Measurements from ENCODE around the gene RBKS. TPM values are rescaled to one million over a fixed set of nuclear protein-coding genes. Genes with fewer than 3 reads are reported as not detected.

The RBKS gene
- polyA plus RNA-seq, 1 of the 3 experiments (the other 2 are of a cell fraction) = 7.4 TPM

- POLR2A ChIA-PET = no interaction called here
- no peak for TF ChIP-seq NRF1 (IDR thresholded peaks at IDR 0.05; ENCODE audit: low read depth, low read length)
- no peak for TF ChIP-seq RCOR1 (IDR thresholded peaks at IDR 0.05; ENCODE audit: low read length)
- no peak for TF ChIP-seq NFIC (IDR thresholded peaks at IDR 0.05; ENCODE audit: borderline replicate concordance)
- TF ChIP-seq RXRA (IDR thresholded peaks at IDR 0.05; ENCODE audit: borderline replicate concordance, low read depth) = no peak
- TF ChIP-seq CHD2 (IDR thresholded peaks at IDR 0.05; ENCODE audit: low read length, partially characterized antibody) = no peak
- no peak for TF ChIP-seq FOSL2 (IDR thresholded peaks at IDR 0.05; ENCODE audit: borderline replicate concordance, low read depth)
- no peak for TF ChIP-seq RAD21 (IDR thresholded peaks at IDR 0.05; ENCODE audit: low read length)
- TF ChIP-seq TEAD4 (IDR thresholded peaks at IDR 0.05; ENCODE audit: borderline replicate concordance, insufficient read depth) = no peak
- no peak for TF ChIP-seq MXI1 (IDR thresholded peaks at IDR 0.05; ENCODE audit: low read depth, low read length)
- TF ChIP-seq, protein P1, sequence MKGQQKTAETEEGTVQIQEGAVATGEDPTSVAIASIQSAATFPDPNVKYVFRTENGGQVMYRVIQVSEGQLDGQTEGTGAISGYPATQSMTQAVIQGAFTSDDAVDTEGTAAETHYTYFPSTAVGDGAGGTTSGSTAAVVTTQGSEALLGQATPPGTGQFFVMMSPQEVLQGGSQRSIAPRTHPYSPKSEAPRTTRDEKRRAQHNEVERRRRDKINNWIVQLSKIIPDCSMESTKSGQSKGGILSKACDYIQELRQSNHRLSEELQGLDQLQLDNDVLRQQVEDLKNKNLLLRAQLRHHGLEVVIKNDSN (IDR thresholded peaks at IDR 0.05; ENCODE audit: borderline replicate concordance, low read depth) = no peak
- no peak for TF ChIP-seq MEF2A (IDR thresholded peaks at IDR 0.05; ENCODE audit: borderline replicate concordance, low read depth)
- no peak for TF ChIP-seq GATA2 (CRISPR knock-in tag; IDR thresholded peaks at IDR 0.05)
- TF ChIP-seq, protein P2, sequence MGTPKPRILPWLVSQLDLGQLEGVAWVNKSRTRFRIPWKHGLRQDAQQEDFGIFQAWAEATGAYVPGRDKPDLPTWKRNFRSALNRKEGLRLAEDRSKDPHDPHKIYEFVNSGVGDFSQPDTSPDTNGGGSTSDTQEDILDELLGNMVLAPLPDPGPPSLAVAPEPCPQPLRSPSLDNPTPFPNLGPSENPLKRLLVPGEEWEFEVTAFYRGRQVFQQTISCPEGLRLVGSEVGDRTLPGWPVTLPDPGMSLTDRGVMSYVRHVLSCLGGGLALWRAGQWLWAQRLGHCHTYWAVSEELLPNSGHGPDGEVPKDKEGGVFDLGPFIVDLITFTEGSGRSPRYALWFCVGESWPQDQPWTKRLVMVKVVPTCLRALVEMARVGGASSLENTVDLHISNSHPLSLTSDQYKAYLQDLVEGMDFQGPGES (IDR thresholded peaks at IDR 0.05; ENCODE audit: low read depth, low read length) = no peak
- TF ChIP-seq, protein P3, sequence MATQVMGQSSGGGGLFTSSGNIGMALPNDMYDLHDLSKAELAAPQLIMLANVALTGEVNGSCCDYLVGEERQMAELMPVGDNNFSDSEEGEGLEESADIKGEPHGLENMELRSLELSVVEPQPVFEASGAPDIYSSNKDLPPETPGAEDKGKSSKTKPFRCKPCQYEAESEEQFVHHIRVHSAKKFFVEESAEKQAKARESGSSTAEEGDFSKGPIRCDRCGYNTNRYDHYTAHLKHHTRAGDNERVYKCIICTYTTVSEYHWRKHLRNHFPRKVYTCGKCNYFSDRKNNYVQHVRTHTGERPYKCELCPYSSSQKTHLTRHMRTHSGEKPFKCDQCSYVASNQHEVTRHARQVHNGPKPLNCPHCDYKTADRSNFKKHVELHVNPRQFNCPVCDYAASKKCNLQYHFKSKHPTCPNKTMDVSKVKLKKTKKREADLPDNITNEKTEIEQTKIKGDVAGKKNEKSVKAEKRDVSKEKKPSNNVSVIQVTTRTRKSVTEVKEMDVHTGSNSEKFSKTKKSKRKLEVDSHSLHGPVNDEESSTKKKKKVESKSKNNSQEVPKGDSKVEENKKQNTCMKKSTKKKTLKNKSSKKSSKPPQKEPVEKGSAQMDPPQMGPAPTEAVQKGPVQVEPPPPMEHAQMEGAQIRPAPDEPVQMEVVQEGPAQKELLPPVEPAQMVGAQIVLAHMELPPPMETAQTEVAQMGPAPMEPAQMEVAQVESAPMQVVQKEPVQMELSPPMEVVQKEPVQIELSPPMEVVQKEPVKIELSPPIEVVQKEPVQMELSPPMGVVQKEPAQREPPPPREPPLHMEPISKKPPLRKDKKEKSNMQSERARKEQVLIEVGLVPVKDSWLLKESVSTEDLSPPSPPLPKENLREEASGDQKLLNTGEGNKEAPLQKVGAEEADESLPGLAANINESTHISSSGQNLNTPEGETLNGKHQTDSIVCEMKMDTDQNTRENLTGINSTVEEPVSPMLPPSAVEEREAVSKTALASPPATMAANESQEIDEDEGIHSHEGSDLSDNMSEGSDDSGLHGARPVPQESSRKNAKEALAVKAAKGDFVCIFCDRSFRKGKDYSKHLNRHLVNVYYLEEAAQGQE (IDR thresholded peaks at IDR 0.05; ENCODE audit: low read depth, low read length) = no peak
- Histone ChIP-seq H3K4me1 (ENCODE audit: control insufficient read depth in 1 of 2, insufficient read depth in 2 of 2, low read depth in 1 of 2, low read length in 1 of 2) (peaks cover 0 to 43% of the 10 kb centered on the region in 2 experiments; a peak in 3 of 4 replicates), H3K36me3 (replicated peaks in 1 of 2; ENCODE audit: control insufficient read depth in 1 of 2, insufficient read depth in 2 of 2, low read length in 1 of 2) (no peaks in the 10 kb centered on the region), H3K79me2 (ENCODE audit: insufficient read depth) (no peaks in the 10 kb centered on the region), H3K4me3 (ENCODE audit: low read depth in 2 of 2, low read length in 1 of 2) (no peak overlapping the region), H3K4me2 (peak overlapping the region; percentile 53), H3K9ac (peak overlapping the region; percentile 71), H3F3A (replicated peaks; ENCODE audit: insufficient read depth) (peaks cover 28% of the 10 kb centered on the region), H3K9me2 (no peaks in the 10 kb centered on the region), H3K9me3 (no peaks in the 10 kb centered on the region), H3K27ac (ENCODE audit: low read depth in 2 of 2, low read length in 1 of 2) (peak overlapping the region in 1 of 2 experiments; percentile 98; a peak in 3 of 4 replicates), H3K27me3 (ENCODE audit: insufficient read depth) (no peaks in the 10 kb centered on the region), H4K20me1 (ENCODE audit: insufficient read depth) (no peaks in the 10 kb centered on the region), H2AFZ (ENCODE audit: low read depth) (no peak overlapping the region)
- no peak for DNase-seq
- WGBS (ENCODE audit: low lambda C conversion rate) = 96% methylated on average over 6 of the region's 6 CpGs
- CTCF ChIA-PET = interaction anchor here (1.5 kb wide), 1 partner anchor 78 kb away, joined by 3 read pairs; no protein-coding TSS in a partner anchor
These were observed 89.3 kb downstream of the RBKS start for GRCh38 chr2:27800856-27801255.

Measured in SK-N-SH (cell line).